Thoracic aorta (tissue), 2 donors: ENCODE results near the gene RAC3. TPM values are rescaled to one million over a fixed set of nuclear protein-coding genes. Genes with fewer than 3 reads are reported as not detected.

Experiments used
- ATAC-seq: fragments of 150-250 bp; one replicate; pipeline ENCODE4 v1.8.0; 2017; ENCODE audit warnings: low read depth; ENCODE audit not compliant: insufficient number of reproducible peaks, low FRiP score
- DNase-seq: peaks from one replicate; pipeline ENCODE4 v3.0.0-alpha.2; 2020; ENCODE audit warnings: low spot score
- H3K27ac ChIP-seq, 2 donors: fragments of 200-600 bp; sonication (generic); 1 replicate in 1 of 2; 2 replicates in 1 of 2; pipeline ENCODE4 v1.5.1; 2016; ENCODE audit warnings: mild to moderate bottlenecking in 2 of 2, moderate library complexity in 2 of 2
- H3K27me3 ChIP-seq: fragments of 200-600 bp; sonication (generic); replicated peaks from 2 replicates; pipeline ENCODE4 v1.6.0; 2016; ENCODE audit warnings: mild to moderate bottlenecking; ENCODE audit not compliant: insufficient read depth
- H3K36me3 ChIP-seq: fragments of 200-600 bp; sonication (generic); one replicate; pipeline ENCODE4 v1.5.1; 2016
- H3K4me1 ChIP-seq, 2 donors: fragments of 200-600 bp; sonication (generic); 1 replicate in 1 of 2; 2 replicates in 1 of 2; pipeline versions ENCODE4 v1.5.1 to v1.6.0; 2016; ENCODE audit warnings: low read depth in 2 of 2, mild to moderate bottlenecking in 1 of 2; ENCODE audit not compliant: control insufficient read depth in 1 of 2
- H3K4me3 ChIP-seq: fragments of 200-600 bp; sonication (generic); 2 replicates; pipeline ENCODE4 v1.5.1; 2016; ENCODE audit warnings: mild to moderate bottlenecking
- H3K9me3 ChIP-seq: fragments of 200-600 bp; sonication (generic); 2 replicates; pipeline ENCODE4 v1.5.1; 2016
- total RNA-seq, 2 donors: library from RNA; depleted of rRNA; stranded (reverse); fragments of >200 nt; gene quantifications; one replicate each; pipeline versions ENCODE4 v1.1.0 to v1.2.3, GENCODE V29; 2016
- TF ChIP-seq, protein P1 (sequence below): fragments of 200-600 bp; sonication (generic); IDR thresholded peaks from one replicate; pipeline ENCODE4 v1.5.1; 2019; ENCODE audit warnings: antibody characterized with exemption

RAC3 gene
- total RNA-seq, 2 donors from 2014 or later, result 1.8 TPM; not detected in 1

DNA sequence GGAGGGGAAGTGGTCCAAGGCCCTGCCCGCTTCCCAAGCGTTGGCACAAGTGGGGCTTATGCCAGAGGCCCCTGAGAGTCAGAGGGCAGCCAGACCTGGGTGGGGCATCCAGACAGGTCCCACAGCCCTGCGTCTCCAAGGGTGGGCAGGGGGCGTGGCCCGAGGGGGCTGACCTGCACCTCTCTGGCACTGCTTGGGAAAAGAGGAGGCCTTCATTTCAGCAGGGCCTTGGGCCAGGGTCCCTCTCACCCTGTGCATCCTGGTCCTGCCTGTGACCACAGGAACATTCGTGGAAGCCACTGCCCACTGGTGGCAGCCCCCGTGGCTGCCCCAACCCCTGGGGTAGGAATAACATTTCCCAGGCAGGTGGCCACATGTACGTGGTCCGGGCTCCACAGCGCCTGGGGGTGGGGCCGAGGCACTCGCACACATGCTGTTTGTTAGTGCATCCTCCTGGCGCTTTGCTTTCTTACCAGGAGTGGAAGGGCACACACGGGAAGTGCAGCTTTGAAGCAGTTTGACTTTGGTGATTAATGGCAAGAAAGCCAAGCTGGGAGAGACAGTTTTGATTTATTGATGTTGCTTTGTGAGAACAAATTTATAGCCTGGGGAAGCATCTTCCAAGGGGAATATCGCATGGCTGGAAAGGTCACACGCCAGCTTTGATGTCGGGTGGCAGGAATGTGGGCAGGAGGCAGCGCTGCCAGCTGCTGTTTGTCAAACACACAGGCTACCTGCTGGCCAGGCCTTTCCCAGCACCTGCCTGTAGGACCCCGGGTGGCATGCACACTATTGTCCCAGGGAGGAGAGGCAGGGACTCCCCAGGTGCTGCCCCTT is 13.1 kb upstream of the RAC3 start:
- Histone ChIP-seq H3K27me3 (no peaks in the 10 kb centered on the region), H3K4me1 (peaks cover 10 to 19% of the 10 kb centered on the region in 2 donors), H3K9me3 (no peaks in the 10 kb centered on the region), H3K36me3 (no peaks in the 10 kb centered on the region), H3K4me3 (no peak overlapping the region), H3K27ac (no peak overlapping the region)
- ATAC-seq (no peak), DNase-seq (no peak)
- TF ChIP-seq, protein P1, sequence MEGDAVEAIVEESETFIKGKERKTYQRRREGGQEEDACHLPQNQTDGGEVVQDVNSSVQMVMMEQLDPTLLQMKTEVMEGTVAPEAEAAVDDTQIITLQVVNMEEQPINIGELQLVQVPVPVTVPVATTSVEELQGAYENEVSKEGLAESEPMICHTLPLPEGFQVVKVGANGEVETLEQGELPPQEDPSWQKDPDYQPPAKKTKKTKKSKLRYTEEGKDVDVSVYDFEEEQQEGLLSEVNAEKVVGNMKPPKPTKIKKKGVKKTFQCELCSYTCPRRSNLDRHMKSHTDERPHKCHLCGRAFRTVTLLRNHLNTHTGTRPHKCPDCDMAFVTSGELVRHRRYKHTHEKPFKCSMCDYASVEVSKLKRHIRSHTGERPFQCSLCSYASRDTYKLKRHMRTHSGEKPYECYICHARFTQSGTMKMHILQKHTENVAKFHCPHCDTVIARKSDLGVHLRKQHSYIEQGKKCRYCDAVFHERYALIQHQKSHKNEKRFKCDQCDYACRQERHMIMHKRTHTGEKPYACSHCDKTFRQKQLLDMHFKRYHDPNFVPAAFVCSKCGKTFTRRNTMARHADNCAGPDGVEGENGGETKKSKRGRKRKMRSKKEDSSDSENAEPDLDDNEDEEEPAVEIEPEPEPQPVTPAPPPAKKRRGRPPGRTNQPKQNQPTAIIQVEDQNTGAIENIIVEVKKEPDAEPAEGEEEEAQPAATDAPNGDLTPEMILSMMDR, result no peak

DNA sequence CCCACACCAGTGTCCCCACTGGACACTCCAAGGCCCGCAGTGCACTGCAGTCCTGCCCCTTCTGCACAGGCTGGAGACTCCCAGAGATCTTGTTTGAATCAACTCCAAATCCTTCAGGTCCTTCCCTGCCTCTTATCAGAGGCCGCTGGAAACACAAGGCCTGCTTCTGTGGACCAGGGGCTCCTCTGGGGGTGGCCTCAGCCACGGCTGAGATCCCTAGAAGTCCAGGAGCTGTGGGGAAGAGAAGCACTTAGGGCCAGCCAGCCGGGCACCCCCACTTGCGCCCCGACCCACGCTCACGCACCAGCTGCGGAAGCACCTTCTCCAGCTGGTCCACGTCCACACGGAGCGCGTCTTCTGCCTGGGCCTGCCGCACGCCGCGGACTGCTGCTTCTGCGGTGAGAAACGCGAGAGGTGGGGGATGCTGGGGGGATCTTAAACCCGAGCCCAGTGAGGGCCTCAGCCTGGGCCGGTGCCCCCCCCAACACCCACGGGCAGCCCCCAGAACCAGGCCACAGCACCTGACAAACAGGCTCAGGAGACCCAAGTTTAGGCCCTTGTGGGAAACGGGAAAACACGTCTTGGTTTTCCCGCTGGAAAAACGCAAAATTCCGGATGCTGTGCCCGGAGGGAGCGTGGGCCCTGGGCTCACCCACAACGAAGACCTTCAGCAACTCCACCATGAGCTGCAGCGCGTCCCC is 12.3 kb upstream of the RAC3 start:
- H3K36me3 ChIP-seq, result no peaks in the 10 kb centered on the region
- H3K9me3 ChIP-seq, result no peaks in the 10 kb centered on the region
- H3K4me3 ChIP-seq, result no peak overlapping the region
- no peak overlapping the region for H3K27ac ChIP-seq
- peaks cover 14 to 20% of the 10 kb centered on the region in 2 donors for H3K4me1 ChIP-seq
- TF ChIP-seq, protein P1, result no peak
- DNase-seq (no peak), ATAC-seq (no peak)
- H3K27me3 ChIP-seq, result no peaks in the 10 kb centered on the region

DNA sequence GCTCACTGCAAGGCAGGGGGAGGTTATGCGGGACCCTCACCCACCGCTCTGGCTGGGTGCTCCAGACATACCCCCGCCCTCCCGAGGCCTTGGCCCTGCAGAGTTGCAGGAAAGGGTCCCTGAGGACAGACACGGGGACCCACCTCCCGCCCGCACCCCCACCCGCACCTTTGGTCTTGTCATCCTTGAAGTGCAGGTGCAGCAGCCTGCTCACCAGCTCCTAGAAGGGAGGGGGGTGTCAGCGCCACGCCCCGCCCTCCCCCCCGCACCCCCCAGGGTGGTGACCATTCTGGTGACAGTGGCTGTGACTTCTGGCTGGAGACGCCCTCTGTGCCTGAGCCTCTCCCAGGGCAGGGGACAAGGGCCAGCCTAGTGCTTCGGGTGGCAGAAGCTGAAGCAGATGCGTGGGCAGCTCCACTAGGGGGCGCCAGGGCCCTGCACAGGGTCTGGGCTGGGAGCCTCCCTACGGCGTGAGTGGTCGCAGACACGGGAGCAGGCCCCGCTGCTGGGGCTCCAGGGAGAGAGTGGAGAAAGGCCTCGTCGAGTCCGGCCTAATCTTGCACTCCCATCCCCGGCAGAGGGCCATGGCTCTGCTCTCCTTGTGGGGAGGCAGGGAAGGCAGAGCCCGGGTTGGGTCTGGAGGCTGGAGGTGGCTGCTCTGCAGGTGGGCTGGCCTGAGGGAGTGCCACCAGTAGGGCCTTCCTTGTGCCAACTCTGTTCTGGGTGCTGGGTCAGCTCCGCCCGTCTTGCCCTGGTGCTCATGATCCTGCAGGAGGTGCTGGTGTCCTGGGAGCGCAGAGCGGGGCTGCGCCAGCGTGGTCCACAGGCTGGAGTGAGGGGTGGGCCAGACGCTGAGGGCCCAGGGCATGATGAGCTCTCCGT is 11.5 kb upstream of the RAC3 start:
- H3K4me3 ChIP-seq, result no peak overlapping the region
- DNase-seq (no peak), ATAC-seq (no peak)

DNA sequence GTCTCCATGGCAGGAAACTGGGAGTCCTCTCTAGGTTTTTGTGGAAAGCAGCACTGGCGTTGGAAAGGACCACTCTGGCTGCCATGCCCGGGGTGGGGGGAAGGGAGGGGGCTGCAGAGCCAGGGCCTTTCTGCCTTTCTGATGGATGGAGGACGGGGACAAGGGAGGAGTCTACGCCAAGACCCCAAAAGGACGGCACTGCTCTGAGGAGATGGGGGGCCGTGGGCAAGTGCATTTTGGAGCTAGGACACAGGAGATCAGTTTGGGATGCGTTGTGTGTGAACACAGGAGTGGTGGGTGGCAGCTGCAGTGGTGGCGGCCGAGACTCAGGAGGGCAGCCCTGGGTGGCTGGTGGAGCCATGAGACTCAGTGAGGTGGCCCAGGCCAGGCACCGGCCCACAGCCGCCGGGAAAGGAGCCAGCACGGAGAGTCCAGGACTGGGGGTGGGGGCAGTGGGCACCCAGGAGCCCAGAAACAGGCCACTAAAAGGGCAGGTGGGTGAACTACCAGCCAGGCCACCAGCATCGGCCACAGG is 10.8 kb upstream of the RAC3 start:
- H3K27ac ChIP-seq, result no peak overlapping the region
- no peaks in the 10 kb centered on the region for H3K36me3 ChIP-seq
- no peaks in the 10 kb centered on the region for H3K27me3 ChIP-seq
- no peaks in the 10 kb centered on the region for H3K9me3 ChIP-seq
- H3K4me3 ChIP-seq, result no peak overlapping the region
- TF ChIP-seq, protein P1, result no peak
- DNase-seq (no peak), ATAC-seq (no peak)
- peaks cover 14 to 23% of the 10 kb centered on the region in 2 donors for H3K4me1 ChIP-seq

More for the DNA sequence above, 11.5 kb upstream of the RAC3 start:
- TF ChIP-seq, protein P1, result peak; percentile 63
- no peaks in the 10 kb centered on the region for H3K9me3 ChIP-seq
- H3K27ac ChIP-seq, result no peak overlapping the region
- H3K36me3 ChIP-seq, result no peaks in the 10 kb centered on the region
- H3K27me3 ChIP-seq, result no peaks in the 10 kb centered on the region
- peaks cover 14 to 23% of the 10 kb centered on the region in 2 donors for H3K4me1 ChIP-seq
